Ishikawa (cell line): Measurements from ENCODE around the gene FHL1.

Source experiments
- CEBPB ChIP-seq: IDR thresholded peaks from 2 replicates; pipeline ENCODE4 v1.6.1; 2012
- CREB1 ChIP-seq: IDR thresholded peaks from 2 replicates; pipeline ENCODE4 v1.6.1; 2012; ENCODE audit warnings: low read depth
- EGR1 ChIP-seq: IDR thresholded peaks from 2 replicates; pipeline ENCODE4 v1.6.1; 2012
- EP300 ChIP-seq: IDR thresholded peaks from 2 replicates; pipeline ENCODE4 v1.6.1; 2012; ENCODE audit warnings: borderline replicate concordance
- FOXM1 ChIP-seq: IDR thresholded peaks from 2 replicates; pipeline ENCODE4 v1.6.1; 2012; ENCODE audit warnings: low read depth, borderline replicate concordance
- NFIC ChIP-seq: IDR thresholded peaks from 2 replicates; pipeline ENCODE4 v1.6.1; 2012
- RAD21 ChIP-seq: IDR thresholded peaks from 2 replicates; pipeline ENCODE4 v1.6.1; 2012; ENCODE audit warnings: low read depth
- TAF1 ChIP-seq: IDR thresholded peaks from 2 replicates; pipeline ENCODE4 v1.6.1; 2012; ENCODE audit warnings: low read depth, mild to moderate bottlenecking
- TCF12 ChIP-seq: IDR thresholded peaks from 2 replicates; pipeline ENCODE4 v1.6.1; 2012; ENCODE audit warnings: low read depth
- TEAD4 ChIP-seq: IDR thresholded peaks from 2 replicates; pipeline ENCODE4 v1.6.1; 2012
- YY1 ChIP-seq: IDR thresholded peaks from 2 replicates; pipeline ENCODE4 v1.6.1; 2012; ENCODE audit warnings: low read depth
- ZBTB7A ChIP-seq: IDR thresholded peaks from 2 replicates; pipeline ENCODE4 v1.6.1; 2012; ENCODE audit warnings: low read depth
- TF ChIP-seq, protein P1 (sequence below): IDR thresholded peaks from 2 replicates; pipeline ENCODE4 v1.6.1; 2012
- TF ChIP-seq, protein P2 (sequence below): IDR thresholded peaks from 2 replicates; pipeline ENCODE4 v1.6.1; 2012
- TF ChIP-seq, protein P3 (sequence below): IDR thresholded peaks from 2 replicates; pipeline ENCODE4 v1.6.1; 2012; ENCODE audit warnings: low read depth, mild to moderate bottlenecking

FHL1 gene

DNA sequence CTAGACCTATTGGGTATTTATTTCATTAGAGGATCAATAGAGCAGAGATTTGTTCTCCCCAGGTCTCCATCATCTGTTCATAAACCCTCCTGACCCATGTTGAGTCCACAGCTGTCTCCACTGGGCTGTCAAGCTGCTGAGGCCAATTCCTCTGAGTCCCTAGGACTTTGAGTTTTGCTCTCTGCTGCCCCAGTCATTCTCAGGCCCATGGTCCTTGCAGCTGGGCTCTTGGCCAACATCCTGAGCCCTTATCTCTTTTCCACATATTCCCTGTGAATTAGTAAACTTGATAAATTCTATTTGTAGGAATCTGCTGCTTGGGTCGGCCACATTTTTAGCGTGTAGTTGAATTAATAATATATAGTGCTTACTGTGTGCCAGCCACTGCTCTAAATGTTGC lies 41.9 kb downstream of the FHL1 start:
- TF ChIP-seq NFIC (no peak), FOXM1 (no peak)

DNA sequence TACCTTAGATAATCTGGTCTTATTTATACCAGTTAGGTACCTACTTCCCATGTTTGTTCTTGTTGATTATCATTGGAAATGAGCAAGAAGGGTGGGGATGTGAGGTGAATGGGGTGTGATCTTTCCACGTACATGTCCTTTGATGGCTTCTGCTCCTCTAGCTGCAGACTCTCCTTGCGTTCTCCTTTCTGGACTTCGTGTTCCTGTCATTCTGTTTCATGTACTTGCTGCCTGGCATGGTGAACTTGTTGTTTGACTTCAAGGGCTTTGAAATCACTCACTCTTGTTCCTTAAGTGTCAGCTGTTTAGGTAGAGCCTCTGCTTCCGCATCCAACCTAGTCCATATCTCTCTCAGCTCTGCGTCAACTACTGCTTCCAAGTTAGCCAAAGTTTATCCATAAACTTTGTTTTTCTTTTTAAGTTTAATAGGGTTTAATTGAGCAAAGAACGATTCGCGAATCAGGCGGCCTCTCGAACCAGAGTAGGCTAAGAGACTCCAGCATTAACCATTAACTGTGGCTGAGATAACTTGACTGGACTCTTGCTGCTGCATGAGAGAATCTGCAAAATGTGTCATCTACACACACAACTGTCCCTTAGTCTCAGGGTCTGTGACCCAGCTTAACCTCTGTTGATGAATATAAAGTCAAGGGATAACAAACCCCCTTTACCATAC lies 42.8 kb downstream of the FHL1 start:
- TF ChIP-seq EP300 (no peak), CREB1 (no peak), EGR1 (no peak)

DNA sequence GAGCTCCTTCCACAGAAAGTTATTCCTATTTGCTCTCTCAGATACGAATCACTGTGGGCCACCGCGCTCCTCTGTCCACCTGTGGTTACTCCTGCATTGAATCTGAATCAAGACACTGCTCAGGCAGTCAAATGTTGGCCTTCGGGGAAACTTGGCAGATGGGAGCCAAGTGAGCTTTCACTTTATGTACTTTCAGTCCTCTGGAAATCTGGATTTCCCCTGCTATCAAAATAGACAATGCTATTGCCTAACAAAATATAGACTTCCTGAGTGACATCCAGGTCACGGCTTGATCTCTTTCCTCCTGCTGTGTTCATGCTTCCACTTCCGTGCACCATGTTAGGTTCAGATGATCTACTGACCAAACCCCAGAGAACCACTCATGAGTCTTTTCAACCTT lies 43.8 kb downstream of the FHL1 start:
- TF ChIP-seq, protein P1, sequence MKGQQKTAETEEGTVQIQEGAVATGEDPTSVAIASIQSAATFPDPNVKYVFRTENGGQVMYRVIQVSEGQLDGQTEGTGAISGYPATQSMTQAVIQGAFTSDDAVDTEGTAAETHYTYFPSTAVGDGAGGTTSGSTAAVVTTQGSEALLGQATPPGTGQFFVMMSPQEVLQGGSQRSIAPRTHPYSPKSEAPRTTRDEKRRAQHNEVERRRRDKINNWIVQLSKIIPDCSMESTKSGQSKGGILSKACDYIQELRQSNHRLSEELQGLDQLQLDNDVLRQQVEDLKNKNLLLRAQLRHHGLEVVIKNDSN, result no peak
- TF ChIP-seq YY1 (no peak), TCF12 (no peak), EP300 (no peak), ZBTB7A (no peak), EGR1 (no peak), NFIC (no peak), RAD21 (no peak), TEAD4 (no peak), CEBPB (no peak), TAF1 (no peak), FOXM1 (no peak), CREB1 (no peak)
- TF ChIP-seq, protein P2, sequence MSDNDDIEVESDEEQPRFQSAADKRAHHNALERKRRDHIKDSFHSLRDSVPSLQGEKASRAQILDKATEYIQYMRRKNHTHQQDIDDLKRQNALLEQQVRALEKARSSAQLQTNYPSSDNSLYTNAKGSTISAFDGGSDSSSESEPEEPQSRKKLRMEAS, result no peak
- TF ChIP-seq, protein P3, sequence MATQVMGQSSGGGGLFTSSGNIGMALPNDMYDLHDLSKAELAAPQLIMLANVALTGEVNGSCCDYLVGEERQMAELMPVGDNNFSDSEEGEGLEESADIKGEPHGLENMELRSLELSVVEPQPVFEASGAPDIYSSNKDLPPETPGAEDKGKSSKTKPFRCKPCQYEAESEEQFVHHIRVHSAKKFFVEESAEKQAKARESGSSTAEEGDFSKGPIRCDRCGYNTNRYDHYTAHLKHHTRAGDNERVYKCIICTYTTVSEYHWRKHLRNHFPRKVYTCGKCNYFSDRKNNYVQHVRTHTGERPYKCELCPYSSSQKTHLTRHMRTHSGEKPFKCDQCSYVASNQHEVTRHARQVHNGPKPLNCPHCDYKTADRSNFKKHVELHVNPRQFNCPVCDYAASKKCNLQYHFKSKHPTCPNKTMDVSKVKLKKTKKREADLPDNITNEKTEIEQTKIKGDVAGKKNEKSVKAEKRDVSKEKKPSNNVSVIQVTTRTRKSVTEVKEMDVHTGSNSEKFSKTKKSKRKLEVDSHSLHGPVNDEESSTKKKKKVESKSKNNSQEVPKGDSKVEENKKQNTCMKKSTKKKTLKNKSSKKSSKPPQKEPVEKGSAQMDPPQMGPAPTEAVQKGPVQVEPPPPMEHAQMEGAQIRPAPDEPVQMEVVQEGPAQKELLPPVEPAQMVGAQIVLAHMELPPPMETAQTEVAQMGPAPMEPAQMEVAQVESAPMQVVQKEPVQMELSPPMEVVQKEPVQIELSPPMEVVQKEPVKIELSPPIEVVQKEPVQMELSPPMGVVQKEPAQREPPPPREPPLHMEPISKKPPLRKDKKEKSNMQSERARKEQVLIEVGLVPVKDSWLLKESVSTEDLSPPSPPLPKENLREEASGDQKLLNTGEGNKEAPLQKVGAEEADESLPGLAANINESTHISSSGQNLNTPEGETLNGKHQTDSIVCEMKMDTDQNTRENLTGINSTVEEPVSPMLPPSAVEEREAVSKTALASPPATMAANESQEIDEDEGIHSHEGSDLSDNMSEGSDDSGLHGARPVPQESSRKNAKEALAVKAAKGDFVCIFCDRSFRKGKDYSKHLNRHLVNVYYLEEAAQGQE, result no peak

DNA sequence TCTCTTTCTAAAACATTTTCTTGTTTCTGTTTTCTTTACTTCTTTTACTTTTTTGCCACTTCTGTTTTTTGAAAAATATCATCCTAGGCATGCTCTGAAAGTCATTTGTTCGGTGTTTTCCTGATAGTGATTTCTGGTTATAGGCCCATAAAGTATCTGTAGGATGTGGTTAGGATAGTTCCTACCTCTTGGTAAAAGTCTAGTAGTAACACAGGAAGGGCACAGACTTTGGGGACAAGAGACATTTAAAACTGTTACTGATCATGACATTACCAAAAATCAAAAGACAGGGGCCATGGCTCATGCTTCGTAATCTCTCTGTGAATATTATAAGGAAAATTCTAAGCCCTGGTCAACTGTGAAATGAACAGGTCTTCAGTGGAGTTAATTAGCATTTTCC lies 44.8 kb downstream of the FHL1 start:
- TF ChIP-seq CEBPB, result no peak
- no peak for TF ChIP-seq TAF1
- TF ChIP-seq, protein P3, result no peak
- TF ChIP-seq, protein P2, result no peak
- TF ChIP-seq CREB1, result no peak
- no peak for TF ChIP-seq EP300
- no peak for TF ChIP-seq YY1
- no peak for TF ChIP-seq EGR1
- no peak for TF ChIP-seq RAD21
- no peak for TF ChIP-seq FOXM1
- no peak for TF ChIP-seq TCF12
- TF ChIP-seq, protein P1, result no peak
- TF ChIP-seq TEAD4, result no peak
- no peak for TF ChIP-seq NFIC
- no peak for TF ChIP-seq ZBTB7A

DNA sequence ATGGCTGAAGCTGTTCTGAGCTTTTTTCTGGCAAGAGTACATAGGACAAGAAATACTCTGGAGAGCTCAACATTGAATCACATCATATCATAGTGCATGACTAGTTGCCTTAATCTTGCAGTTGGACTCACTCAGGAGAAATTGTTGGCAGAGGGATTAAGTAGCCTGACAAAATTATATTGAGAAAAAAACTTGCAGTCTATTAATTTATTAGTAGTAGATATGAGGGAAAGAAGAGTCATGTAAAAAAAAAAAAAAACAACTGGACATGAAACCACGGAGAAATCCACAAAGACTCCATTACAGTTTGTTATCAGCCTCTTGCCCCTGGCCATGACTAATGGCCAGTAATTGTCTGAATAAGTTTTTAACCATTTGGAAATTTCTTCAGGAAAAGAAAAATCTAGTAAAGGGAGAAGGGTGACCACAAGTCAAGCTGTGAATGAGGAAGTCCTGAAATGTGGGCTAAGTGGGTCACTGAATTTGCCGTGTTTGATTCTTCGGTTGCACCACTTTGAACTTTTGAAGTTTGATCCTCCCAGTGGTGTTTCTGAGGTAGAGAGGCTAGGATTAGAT lies 45.6 kb downstream of the FHL1 start:
- TF ChIP-seq, protein P3, result no peak
- TF ChIP-seq YY1 (no peak), ZBTB7A (no peak), EGR1 (no peak), EP300 (no peak), CREB1 (no peak), TCF12 (no peak), FOXM1 (no peak), CEBPB (no peak), NFIC (no peak), TAF1 (no peak), RAD21 (no peak)
- TF ChIP-seq, protein P2, result no peak
- TF ChIP-seq, protein P1, result no peak
